Lung (tissue), 12 donors: Measurements from ENCODE around the gene TMEM178B. TPM values are rescaled to one million over a fixed set of nuclear protein-coding genes. Genes with fewer than 3 reads are reported as not detected.

Experiments
- ATAC-seq: fragments of 200-7000 bp; cut with Tn5 transposase; one replicate; pipeline ENCODE4 v1.9.1; 2020; ENCODE audit warnings: moderate number of reproducible peaks; ENCODE audit not compliant: insufficient read depth, low FRiP score
- DNase-seq, 3 donors: peaks; one replicate each; pipeline ENCODE4 v3.0.0-alpha.2; 2013 to 2017
- H3K27ac ChIP-seq, 2 donors: one replicate each; pipeline ENCODE4 v1.5.1; 2013; ENCODE audit warnings: mild to moderate bottlenecking in 2 of 2, moderate library complexity in 2 of 2, control low read depth in 1 of 2, inconsistent platforms in 1 of 2, low read depth in 1 of 2, low read length in 1 of 2
- H3K27me3 ChIP-seq, 3 donors: one replicate each; pipeline ENCODE4 v1.5.1; 2013; ENCODE audit warnings: low read length in 2 of 3; ENCODE audit not compliant: control insufficient read depth in 3 of 3, insufficient read depth in 3 of 3
- H3K36me3 ChIP-seq, 4 donors: one replicate each; pipeline ENCODE4 v1.5.1; 2013; ENCODE audit warnings: low read length in 4 of 4, mild to moderate bottlenecking in 1 of 4, moderate library complexity in 1 of 4; ENCODE audit not compliant: control insufficient read depth in 4 of 4, insufficient read depth in 4 of 4
- H3K4me1 ChIP-seq, 5 donors: one replicate each; pipeline ENCODE4 v1.5.1; 2013; ENCODE audit warnings: low read length in 5 of 5, mild to moderate bottlenecking in 2 of 5, moderate library complexity in 1 of 5; ENCODE audit not compliant: control insufficient read depth in 5 of 5, insufficient read depth in 5 of 5
- H3K4me3 ChIP-seq: one replicate; pipeline ENCODE4 v1.5.1; 2013; ENCODE audit warnings: mild to moderate bottlenecking, control low read depth, moderate library complexity
- H3K9ac ChIP-seq, 2 donors: one replicate each; pipeline ENCODE4 v1.5.1; 2013; ENCODE audit warnings: low read length in 2 of 2, control low read depth in 1 of 2; ENCODE audit not compliant: insufficient read depth in 1 of 2
- H3K9me3 ChIP-seq, 4 donors: one replicate each; pipeline ENCODE4 v1.5.1; 2013; ENCODE audit warnings: low read length in 3 of 4, mild to moderate bottlenecking in 1 of 4, moderate library complexity in 1 of 4; ENCODE audit not compliant: control insufficient read depth in 4 of 4, insufficient read depth in 3 of 4
- CTCF ChIP-seq: IDR thresholded peaks from 2 replicates; pipeline ENCODE4 v1.5.1; 2012; ENCODE audit warnings: mild to moderate bottlenecking; ENCODE audit errors: control extremely low read depth, extremely low read depth
- WGBS, 2 donors: extraction: QIAGEN DNeasy Blood & Tissue Kit; methylation state at CpG; one replicate each; pipeline ENCODE4 v1.1.7; 2013; 5-methylcytosine and 5-hydroxymethylcytosine counted together
- polyA plus RNA-seq, 2 donors: library from polyadenylated mRNA; stranded (reverse); fragments of 200-250 nt; gene quantifications; one replicate each; pipeline ENCODE4 v1.2.1, GENCODE V29; 2013
- total RNA-seq, 2 donors: library from RNA; depleted of rRNA in 1 of 2; stranded (reverse); fragments of >200 nt in 1 of 2; gene quantifications; one replicate each; pipeline ENCODE4 v1.2.1, GENCODE V29; 2014 to 2021
- donor health status: control.
- donor health status: control.
- donor health status: Bipolar disorder and iron deficiency.
- donor health status: healthy.
- donor health status: DM: yes; HTN: yes; CAD: no.

The TMEM178B gene
- total and polyA plus RNA-seq, 4 donors: 0.04 to 2.4 (median 0.48) TPM

GRCh38 chr7:141386881-141387280 lies 313.0 kb downstream of the TMEM178B start:
- no peak for TF ChIP-seq CTCF
- DNase-seq: no peak
- H3K27me3 ChIP-seq: no peaks in the 10 kb centered on the region
- no peak for ATAC-seq
- H3K9ac ChIP-seq: no peak overlapping the region
- no peak overlapping the region for H3K27ac ChIP-seq
- no peak overlapping the region for H3K4me3 ChIP-seq
- 98 to 100% methylated on average over 1 of the region's 1 CpG for WGBS, 2 donors
- no peaks in the 10 kb centered on the region for H3K36me3 ChIP-seq
- no peaks in the 10 kb centered on the region for H3K9me3 ChIP-seq
- peaks cover 0 to under 1% (median 0%) of the 10 kb centered on the region in 5 donors for H3K4me1 ChIP-seq

DNA sequence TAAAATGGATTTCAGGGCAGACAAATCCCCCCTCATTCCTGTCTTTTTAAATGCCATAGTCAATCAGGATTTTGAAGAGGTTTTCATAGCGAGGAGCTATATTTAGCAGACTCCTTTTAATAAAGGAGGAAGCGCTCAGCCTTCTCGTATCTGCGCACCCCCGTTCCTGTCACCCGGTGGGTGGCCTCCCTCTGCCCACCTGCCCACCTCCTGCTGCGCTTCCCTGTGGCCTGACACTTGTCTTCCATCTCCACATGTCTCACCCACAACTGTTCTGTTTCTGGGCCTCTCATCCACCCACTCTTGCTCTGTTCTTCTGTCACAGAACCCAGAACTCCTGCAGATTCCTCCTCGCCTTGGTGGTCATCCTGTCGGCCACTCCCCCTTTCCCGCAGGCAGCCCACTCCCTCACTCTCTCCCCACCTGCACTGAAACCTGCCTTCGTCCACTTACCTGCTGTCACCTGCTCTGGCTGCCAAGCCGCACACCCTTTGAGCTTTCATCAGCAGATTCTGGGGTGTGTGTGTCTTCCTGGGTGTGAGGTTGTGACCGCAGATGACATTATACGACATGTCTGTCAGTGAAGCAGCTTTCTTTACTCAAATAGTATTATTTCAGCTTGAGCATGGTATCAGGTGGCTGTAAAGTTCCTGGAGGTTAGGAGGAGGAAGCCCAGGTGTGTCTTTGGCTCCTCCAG lies 313.8 kb downstream of the TMEM178B start:
- H3K9me3 ChIP-seq: no peaks in the 10 kb centered on the region
- ATAC-seq: no peak
- no peak overlapping the region for H3K9ac ChIP-seq
- no peak for DNase-seq
- H3K4me1 ChIP-seq: no peaks in the 10 kb centered on the region
- no peak overlapping the region for H3K27ac ChIP-seq
- no peaks in the 10 kb centered on the region for H3K27me3 ChIP-seq
- no peak overlapping the region for H3K4me3 ChIP-seq
- WGBS, 2 donors: 82 to 83% methylated on average over 14 of the region's 14 CpGs
- no peak for TF ChIP-seq CTCF
- no peaks in the 10 kb centered on the region for H3K36me3 ChIP-seq

- WGBS, 2 donors: 79 to 82% methylated on average over 6 of the region's 6 CpGs
- H3K4me1 ChIP-seq: no peaks in the 10 kb centered on the region
Measured at GRCh38 chr7:141389140-141389796, 315.4 kb downstream of the TMEM178B start.

More at GRCh38 chr7:141389140-141389796, 315.4 kb downstream of the TMEM178B start:
- Histone ChIP-seq H3K27me3 (no peaks in the 10 kb centered on the region), H3K27ac (no peak overlapping the region), H3K9ac (no peak overlapping the region), H3K36me3 (no peaks in the 10 kb centered on the region), H3K4me3 (no peak overlapping the region), H3K9me3 (no peaks in the 10 kb centered on the region)
- DNase-seq (no peak), ATAC-seq (no peak)
- TF ChIP-seq CTCF: no peak
